Osteocyte (in vitro differentiated cells): ENCODE data around the gene CGA. TPM values are rescaled to one million over a fixed set of nuclear protein-coding genes. Genes with fewer than 3 reads are reported as not detected.
A peak's percentile ranks its signal among the peaks of the same experiment; 100 is the strongest.

Experiments used
- DNase-seq: peaks from one replicate; pipeline ENCODE4 v3.0.0; 2021; ENCODE audit warnings: mixed read lengths; ENCODE audit not compliant: unreplicated experiment; ENCODE audit errors: extremely low spot score
- H3K27ac Mint-ChIP-seq: one replicate; pipeline ENCODE4 v1.8.0; 2021; ENCODE audit warnings: mild to moderate bottlenecking, mixed read lengths; ENCODE audit not compliant: unreplicated experiment
- H3K27me3 Mint-ChIP-seq: one replicate; pipeline ENCODE4 v1.8.0; 2021; ENCODE audit warnings: mixed read lengths; ENCODE audit not compliant: unreplicated experiment
- H3K36me3 Mint-ChIP-seq: one replicate; pipeline ENCODE4 v1.8.0; 2021; ENCODE audit warnings: mixed read lengths; ENCODE audit not compliant: unreplicated experiment
- H3K4me1 Mint-ChIP-seq: one replicate; pipeline ENCODE4 v1.8.0; 2021; ENCODE audit warnings: mixed read lengths; ENCODE audit not compliant: unreplicated experiment
- H3K4me3 Mint-ChIP-seq: one replicate; pipeline ENCODE4 v1.8.0; 2021; ENCODE audit warnings: mild to moderate bottlenecking, moderate library complexity, mixed read lengths; ENCODE audit not compliant: unreplicated experiment
- H3K9me3 Mint-ChIP-seq: one replicate; pipeline ENCODE4 v1.8.0; 2021; ENCODE audit warnings: mixed read lengths; ENCODE audit not compliant: unreplicated experiment
- CTCF ChIP-seq: fragments of 200-600 bp; sonication (generic); IDR thresholded peaks from 2 replicates; pipeline ENCODE4 v1.5.0; 2021; ENCODE audit warnings: antibody characterized with exemption, mild to moderate bottlenecking, moderate library complexity
- total RNA-seq: library from RNA; stranded (reverse); gene quantifications from 2 replicates; pipeline ENCODE4 v1.2.1, GENCODE V29; 2021

CGA gene
- total RNA-seq, 1 donor from 2014 or later, result not detected

- Mint-ChIP-seq H3K36me3 (no peaks in the 10 kb centered on the region), H3K4me3 (no peak overlapping the region), H3K27ac (no peak overlapping the region), H3K9me3 (no peaks in the 10 kb centered on the region), H3K27me3 (peaks cover 74% of the 10 kb centered on the region), H3K4me1 (peaks cover 3% of the 10 kb centered on the region)
- no peak for TF ChIP-seq CTCF
- DNase-seq, result no peak
These were observed 26.1 kb downstream of the CGA start for GRCh38 chr6:87068795-87069194.

- Mint-ChIP-seq H3K27me3 (peaks cover 71% of the 10 kb centered on the region), H3K27ac (no peak overlapping the region), H3K4me1 (peaks cover 3% of the 10 kb centered on the region), H3K9me3 (no peaks in the 10 kb centered on the region), H3K36me3 (no peaks in the 10 kb centered on the region), H3K4me3 (peak overlapping the region; percentile 2)
- no peak for DNase-seq
- TF ChIP-seq CTCF, result peak; percentile 75
These were observed 28.2 kb downstream of the CGA start for GRCh38 chr6:87066449-87067333.

- no peak for DNase-seq
- H3K27me3 Mint-ChIP-seq, result peaks cover 62% of the 10 kb centered on the region
- H3K4me3 Mint-ChIP-seq, result no peak overlapping the region
- H3K27ac Mint-ChIP-seq, result no peak overlapping the region
- no peak for TF ChIP-seq CTCF
- H3K9me3 Mint-ChIP-seq, result no peaks in the 10 kb centered on the region
- no peaks in the 10 kb centered on the region for H3K36me3 Mint-ChIP-seq
- peaks cover 3% of the 10 kb centered on the region for H3K4me1 Mint-ChIP-seq
These were observed 29.8 kb downstream of the CGA start for GRCh38 chr6:87065117-87065516.

GRCh38 chr6:87059943-87060342 lies 35.0 kb downstream of the CGA start:
- H3K4me1 Mint-ChIP-seq, result no peaks in the 10 kb centered on the region
- H3K27me3 Mint-ChIP-seq, result peaks cover 32% of the 10 kb centered on the region

More at GRCh38 chr6:87059943-87060342, 35.0 kb downstream of the CGA start:
- no peaks in the 10 kb centered on the region for H3K36me3 Mint-ChIP-seq
- DNase-seq, result no peak
- H3K27ac Mint-ChIP-seq, result no peak overlapping the region
- H3K4me3 Mint-ChIP-seq, result no peak overlapping the region
- no peak for TF ChIP-seq CTCF
- no peaks in the 10 kb centered on the region for H3K9me3 Mint-ChIP-seq
